Measurements from ENCODE around the gene MICAL1.

- no peak for TF ChIP-seq CTCF (conservative IDR thresholded peaks at IDR 0.05; ENCODE audit: low read length)
- no peak for TF ChIP-seq EZH2phosphoT487 (IDR thresholded peaks at IDR 0.05; ENCODE audit: borderline replicate concordance, low read depth, low read length)
Observed at GRCh38 chr6:109429496-109429895, 26.1 kb downstream of the MICAL1 start.
